Hippocampal formation (tissue), 2 donors: Measurements from ENCODE around the gene TXNDC8.

Experiments
- DNase-seq, 2 donors: peaks; one replicate each; lab custom pipeline; 2025; lab: John Stamatoyannopoulos, UW

The TXNDC8 gene

DNA sequence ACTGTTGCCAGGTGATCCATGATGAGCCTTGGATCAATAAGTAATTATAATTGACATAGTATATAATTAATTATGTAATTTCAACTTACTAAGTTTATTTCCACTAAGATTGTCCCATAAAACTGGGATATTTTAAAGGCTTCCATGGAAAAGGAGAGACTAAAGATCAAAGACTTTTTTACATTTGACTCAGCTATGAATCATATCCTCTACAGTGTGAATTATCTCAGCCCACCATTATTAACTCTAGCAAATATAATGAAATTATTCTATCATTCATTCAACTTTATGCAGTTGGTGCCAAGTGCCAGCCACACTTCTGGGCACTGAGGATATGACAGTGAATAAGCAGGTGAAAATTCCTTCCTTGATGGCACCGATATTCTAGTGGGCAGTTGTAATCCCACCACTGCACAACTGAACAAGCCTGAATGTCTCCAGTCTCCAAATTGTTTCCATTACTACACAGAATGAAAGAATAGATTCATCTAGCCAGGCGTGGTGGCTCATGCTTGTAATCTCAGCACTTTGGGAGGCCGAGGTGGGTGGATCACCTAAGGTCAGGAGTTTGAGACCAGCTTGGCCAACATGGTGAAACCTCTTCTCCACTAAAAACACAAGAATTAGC, 59.5 kb downstream of the TXNDC8 start:
- no peak for DNase-seq

DNA sequence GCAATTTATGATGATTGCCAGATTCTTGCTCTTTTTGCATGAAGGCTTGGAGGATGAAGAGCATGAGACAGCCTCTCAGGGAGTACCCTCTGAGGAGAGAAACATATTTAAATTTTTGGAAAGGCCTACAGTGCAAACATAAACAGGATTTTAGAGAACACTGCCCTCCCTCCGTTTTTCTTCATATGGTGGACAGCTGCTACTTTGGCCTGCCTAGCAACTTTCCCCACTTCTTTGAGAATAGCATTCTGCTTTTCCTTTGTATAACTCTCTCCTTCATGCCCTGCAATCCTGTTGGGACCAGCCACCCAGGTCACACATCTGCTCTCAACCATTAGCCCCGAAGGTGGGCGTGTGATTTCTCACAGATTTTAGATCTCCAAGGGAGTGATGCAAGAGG, 60.9 kb downstream of the TXNDC8 start:
- no peak for DNase-seq

DNA sequence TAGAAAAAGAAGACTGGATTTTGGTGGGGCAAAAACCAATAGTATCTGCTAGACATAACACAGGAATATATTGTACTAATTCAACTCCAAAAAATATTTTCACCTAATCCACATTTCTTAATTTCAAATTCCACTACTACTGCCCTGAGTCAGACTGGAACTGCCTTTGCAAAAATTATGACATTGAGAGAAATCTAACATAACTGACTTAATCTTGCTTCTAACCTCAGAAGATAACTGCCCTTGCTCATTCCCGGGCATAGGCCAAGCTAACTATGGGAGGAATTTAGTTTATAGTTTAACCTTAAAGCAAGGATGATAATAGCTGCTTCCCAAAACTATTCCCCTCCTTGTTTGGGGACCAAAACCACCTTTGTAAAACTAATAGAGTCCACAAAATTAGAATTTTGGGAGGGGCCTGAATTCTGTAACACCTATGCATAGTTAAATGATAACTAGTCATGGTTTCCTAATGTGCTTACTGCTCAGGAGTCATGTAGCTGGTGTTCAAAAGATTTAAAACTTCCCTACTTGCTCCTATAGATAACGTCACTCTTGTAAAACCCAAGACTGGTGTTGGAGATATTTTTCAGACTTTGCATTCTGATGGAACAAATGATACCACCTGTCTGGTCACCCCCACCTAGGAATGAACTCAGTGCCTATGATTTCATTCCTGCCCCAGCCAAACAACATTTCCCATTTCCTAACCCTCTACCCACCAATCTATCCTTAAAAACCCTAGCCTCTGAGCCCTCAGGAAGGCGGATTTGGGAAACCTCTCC, 67.3 kb downstream of the TXNDC8 start:
- no peak for DNase-seq

- DNase-seq: no peak
These were observed 70.9 kb downstream of the TXNDC8 start for GRCh38 chr9:110266795-110267194.

GRCh38 chr9:110261632-110262031, 76.0 kb downstream of the TXNDC8 start:
- DNase-seq: no peak

DNA sequence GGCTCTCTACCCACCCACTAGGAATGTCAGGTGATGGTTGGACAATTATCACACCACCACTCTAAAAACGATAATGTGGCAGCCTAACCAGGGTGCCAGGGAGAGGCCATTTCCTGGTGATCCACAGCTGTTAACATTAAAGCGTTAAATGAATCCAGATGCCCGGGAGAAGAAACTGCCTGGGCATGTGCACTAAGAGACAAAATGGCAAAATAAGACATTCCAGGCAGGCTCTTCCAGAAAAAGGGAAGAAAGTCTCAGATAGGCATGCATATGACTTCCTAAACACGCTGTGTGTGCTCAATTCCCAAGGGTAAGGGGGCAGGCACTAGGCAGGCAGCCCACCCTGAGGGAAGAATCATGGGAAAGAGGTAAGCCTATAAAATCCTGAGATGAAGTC, 76.8 kb downstream of the TXNDC8 start:
- DNase-seq: no peak

GRCh38 chr9:110259566-110259965, 78.1 kb downstream of the TXNDC8 start:
- DNase-seq: no peak

- DNase-seq: no peak
These were observed 79.0 kb downstream of the TXNDC8 start for GRCh38 chr9:110258690-110259091.

GRCh38 chr9:110257956-110258355, 79.7 kb downstream of the TXNDC8 start:
- no peak for DNase-seq

DNA sequence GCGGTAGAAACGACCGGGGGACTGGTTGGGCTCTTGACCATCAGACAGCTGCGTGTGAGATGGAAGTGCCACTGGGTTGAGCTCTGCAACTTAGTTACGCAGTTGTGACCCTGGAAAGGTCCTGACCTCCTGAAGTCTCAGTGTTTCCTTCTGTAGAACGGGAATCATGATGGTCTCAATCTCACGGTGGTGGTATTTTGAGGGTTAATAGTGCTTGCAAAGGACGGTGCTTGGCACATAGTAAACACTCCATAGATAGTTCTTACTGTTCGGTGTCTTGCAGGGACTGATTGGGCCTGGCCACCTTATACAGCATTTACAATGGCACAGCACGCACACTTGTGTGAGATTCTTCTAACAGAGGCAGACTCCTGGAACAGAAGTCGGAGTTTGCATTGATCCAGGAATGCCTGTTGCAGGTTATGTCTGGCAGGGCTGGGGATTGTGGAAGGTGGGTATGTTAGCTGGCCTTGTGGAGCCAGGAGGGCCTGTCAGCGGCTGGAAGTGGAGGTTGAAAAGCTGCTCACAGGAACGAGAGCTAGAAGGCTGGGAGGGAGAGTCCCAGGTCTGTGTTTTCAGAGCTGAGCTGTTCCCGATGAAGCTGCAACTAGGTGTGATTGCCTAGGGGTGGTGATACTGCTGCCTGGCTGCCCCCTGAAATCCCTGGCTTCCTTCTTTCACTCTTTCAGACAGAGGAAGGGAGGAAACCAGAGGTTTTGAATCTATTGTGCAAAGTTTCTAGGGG, 80.4 kb downstream of the TXNDC8 start:
- peak in 1 of 2 donors; percentile 43 for DNase-seq

DNA sequence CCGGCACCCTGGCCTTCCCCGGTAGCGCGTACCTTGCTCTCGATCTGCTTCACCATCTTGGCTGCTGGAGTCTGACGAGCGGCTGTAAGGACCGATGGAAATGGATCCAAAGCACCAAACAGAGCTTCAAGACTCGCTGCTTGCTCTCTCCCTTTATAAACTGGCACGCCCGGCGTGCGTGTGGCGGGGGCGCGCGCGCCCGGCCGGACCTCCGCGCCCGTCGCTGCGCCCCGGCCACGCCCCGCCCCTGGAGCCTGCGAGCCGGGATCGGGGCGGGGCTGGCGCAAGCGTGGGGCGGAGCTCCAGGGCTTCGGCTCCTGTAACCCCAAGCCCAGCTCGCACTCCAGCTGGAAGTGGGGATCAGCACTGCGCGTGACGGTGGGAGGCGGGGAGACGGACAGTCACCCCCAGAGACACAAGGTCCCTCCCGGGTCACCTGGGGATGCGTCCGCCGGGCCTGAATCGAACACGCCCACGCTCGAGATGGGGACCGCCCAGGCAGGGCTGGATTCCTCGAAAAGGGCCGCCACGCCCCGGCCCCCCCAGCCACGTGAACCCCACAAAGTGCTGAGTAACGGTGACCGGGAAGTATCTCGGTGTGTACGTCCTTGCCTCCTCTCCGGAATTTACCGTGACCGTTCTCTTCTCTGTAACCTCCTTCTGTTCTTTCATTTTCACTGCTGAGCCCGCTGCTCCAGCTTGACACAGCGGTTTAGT, 81.1 kb downstream of the TXNDC8 start, which contains the start of gene TXN:
Gene TXN (minus strand): TSS at position 128 of the 717 bp plus-strand sequence. CDS start 72 bp downstream, at position 56.
- peak; percentile 79 to 80 for DNase-seq

- peak in 1 of 2 donors; percentile 12 for DNase-seq
These were observed 81.9 kb downstream of the TXNDC8 start for GRCh38 chr9:110255463-110256379.

GRCh38 chr9:110255034-110255462, 82.6 kb downstream of the TXNDC8 start:
- no peak for DNase-seq

DNA sequence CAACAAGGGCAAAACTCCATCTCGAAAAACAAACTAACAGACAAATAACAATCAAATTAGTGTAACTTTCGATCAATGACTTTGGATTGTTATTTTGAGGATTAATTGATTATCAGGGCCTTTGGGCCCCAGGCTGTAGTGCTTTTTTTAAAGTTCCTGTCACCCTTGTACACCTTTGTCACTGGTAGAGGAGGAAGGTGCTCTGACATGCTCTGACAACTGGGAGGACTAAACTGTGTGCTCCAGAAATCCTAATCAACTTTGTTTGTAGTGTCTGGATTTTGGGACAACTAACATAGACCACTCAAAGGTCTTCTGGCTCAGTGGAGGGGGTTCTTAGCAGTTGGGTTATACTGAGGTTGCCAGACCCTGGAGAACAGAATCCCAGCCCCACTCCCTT, 83.2 kb downstream of the TXNDC8 start:
- DNase-seq: no peak
